Body of pancreas (tissue), 4 donors: Measurements from ENCODE around the gene P2RX3. TPM values are rescaled to one million over a fixed set of nuclear protein-coding genes. Genes with fewer than 3 reads are reported as not detected.

Experiments
- ATAC-seq: fragments of 150-250 bp; one replicate; pipeline ENCODE4 v1.9.1; 2016
- DNase-seq, 4 donors: peaks; one replicate each; pipeline ENCODE4 v3.0.0-alpha.2; 2019
- H3K27ac ChIP-seq, 4 donors: fragments of 200-600 bp; sonication (generic); 1 replicate in 3 of 4; 2 replicates in 1 of 4; pipeline versions ENCODE4 v1.5.1 to v1.6.1; 2016 to 2019; ENCODE audit warnings: mild to moderate bottlenecking in 1 of 4, mixed read lengths in 1 of 4, moderate library complexity in 1 of 4
- H3K27me3 ChIP-seq, 2 donors: fragments of 200-600 bp; sonication (generic); one replicate each; pipeline ENCODE4 v1.6.0; 2016; ENCODE audit warnings: mild to moderate bottlenecking in 1 of 2
- H3K36me3 ChIP-seq, 2 donors: fragments of 200-600 bp; sonication (generic); replicated peaks in 1 of 2; 2 replicates each; pipeline ENCODE4 v1.5.1; 2016; ENCODE audit warnings: low read depth in 2 of 2; ENCODE audit not compliant: insufficient read depth in 1 of 2
- H3K4me1 ChIP-seq: fragments of 200-600 bp; sonication (generic); one replicate; pipeline ENCODE4 v1.6.0; 2016
- H3K4me3 ChIP-seq, 2 donors: fragments of 200-600 bp; sonication (generic); 1 replicate in 1 of 2; 2 replicates in 1 of 2; pipeline ENCODE4 v1.5.1; 2016 to 2019
- H3K9me3 ChIP-seq, 3 donors: fragments of 200-600 bp; sonication (generic); 1 replicate in 2 of 3; 2 replicates in 1 of 3; pipeline ENCODE4 v1.5.1; 2016
- POLR2A ChIP-seq, 3 donors: fragments of 450-650 bp; IDR thresholded peaks; one replicate each; pipeline ENCODE4 v1.6.1; 2016; ENCODE audit warnings: antibody characterized with exemption in 3 of 3, mild to moderate bottlenecking in 2 of 3
- WGBS, 2 donors: methylation state at CpG; one replicate each; pipeline ENCODE4 v1.1.5; 2017; 5-methylcytosine and 5-hydroxymethylcytosine counted together
- intact Hi-C: fragments of 100-400 bp; cut with DNase I; formaldehyde crosslinking; loops from one replicate; pipeline ENCODE4 v1.15.1; 2023
- total RNA-seq, 2 donors: library from RNA; depleted of rRNA; stranded (reverse); fragments of >200 nt; gene quantifications; one replicate each; pipeline ENCODE4 v1.1.0, GENCODE V29; 2016
- TF ChIP-seq, protein P1 (sequence below), 7 experiments: fragments of 450-650 bp in 4 of 7; fragments of 200-600 bp in 3 of 7; sonication (generic) in 3 of 7; IDR thresholded peaks; one replicate each; pipeline ENCODE4 v1.5.1; 2016 to 2019; ENCODE audit warnings: antibody characterized with exemption in 7 of 7

P2RX3 gene
- total RNA-seq, 2 donors from 2014 or later = not detected

- DNase-seq = no peak
- H3K36me3 ChIP-seq = peaks cover 33 to 34% of the 10 kb centered on the region in 2 donors
- ATAC-seq = no peak
- H3K9me3 ChIP-seq = peaks cover 0 to 6% (median 0%) of the 10 kb centered on the region in 3 donors
- peaks cover 23% of the 10 kb centered on the region for H3K4me1 ChIP-seq
- 87 to 90% methylated on average over 2 of the region's 2 CpGs for WGBS, 2 donors
- H3K27me3 ChIP-seq = no peaks in the 10 kb centered on the region
- TF ChIP-seq, protein P1, sequence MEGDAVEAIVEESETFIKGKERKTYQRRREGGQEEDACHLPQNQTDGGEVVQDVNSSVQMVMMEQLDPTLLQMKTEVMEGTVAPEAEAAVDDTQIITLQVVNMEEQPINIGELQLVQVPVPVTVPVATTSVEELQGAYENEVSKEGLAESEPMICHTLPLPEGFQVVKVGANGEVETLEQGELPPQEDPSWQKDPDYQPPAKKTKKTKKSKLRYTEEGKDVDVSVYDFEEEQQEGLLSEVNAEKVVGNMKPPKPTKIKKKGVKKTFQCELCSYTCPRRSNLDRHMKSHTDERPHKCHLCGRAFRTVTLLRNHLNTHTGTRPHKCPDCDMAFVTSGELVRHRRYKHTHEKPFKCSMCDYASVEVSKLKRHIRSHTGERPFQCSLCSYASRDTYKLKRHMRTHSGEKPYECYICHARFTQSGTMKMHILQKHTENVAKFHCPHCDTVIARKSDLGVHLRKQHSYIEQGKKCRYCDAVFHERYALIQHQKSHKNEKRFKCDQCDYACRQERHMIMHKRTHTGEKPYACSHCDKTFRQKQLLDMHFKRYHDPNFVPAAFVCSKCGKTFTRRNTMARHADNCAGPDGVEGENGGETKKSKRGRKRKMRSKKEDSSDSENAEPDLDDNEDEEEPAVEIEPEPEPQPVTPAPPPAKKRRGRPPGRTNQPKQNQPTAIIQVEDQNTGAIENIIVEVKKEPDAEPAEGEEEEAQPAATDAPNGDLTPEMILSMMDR (IDR thresholded peaks at IDR 0.05) = no peak
- no peak for TF ChIP-seq POLR2A (IDR thresholded peaks at IDR 0.05)
- no peak overlapping the region for H3K27ac ChIP-seq
- no peak overlapping the region for H3K4me3 ChIP-seq
- intact Hi-C loops = no loop called here
Measured at GRCh38 chr11:57297221-57297620, 40.9 kb upstream of the P2RX3 start.

GRCh38 chr11:57299150-57299737, 38.9 kb upstream of the P2RX3 start:
- DNase-seq (no peak), ATAC-seq (no peak)
- no peak for TF ChIP-seq POLR2A (IDR thresholded peaks at IDR 0.05)
- TF ChIP-seq, protein P1 (IDR thresholded peaks at IDR 0.05) = no peak
- H3K27me3 ChIP-seq = no peaks in the 10 kb centered on the region
- no peak overlapping the region for H3K27ac ChIP-seq
- H3K9me3 ChIP-seq = peaks cover 0 to 6% (median 0%) of the 10 kb centered on the region in 3 donors
- no peak overlapping the region for H3K4me3 ChIP-seq
- peaks cover 36 to 38% of the 10 kb centered on the region in 2 donors for H3K36me3 ChIP-seq
- peaks cover 20% of the 10 kb centered on the region for H3K4me1 ChIP-seq
- intact Hi-C loops = no loop called here
- 94 to 99% methylated on average over 5 of the region's 5 CpGs for WGBS, 2 donors

GRCh38 chr11:57300785-57301184, 37.4 kb upstream of the P2RX3 start:
- Histone ChIP-seq H3K36me3 (peaks cover 36 to 38% of the 10 kb centered on the region in 2 donors), H3K27ac (no peak overlapping the region), H3K9me3 (peaks cover 0 to 6% (median 0%) of the 10 kb centered on the region in 3 donors), H3K27me3 (no peaks in the 10 kb centered on the region), H3K4me1 (peaks cover 25% of the 10 kb centered on the region), H3K4me3 (no peak overlapping the region)
- DNase-seq (no peak), ATAC-seq (no peak)
- no peak for TF ChIP-seq POLR2A (IDR thresholded peaks at IDR 0.05)
- TF ChIP-seq, protein P1 (IDR thresholded peaks at IDR 0.05) = no peak
- intact Hi-C loops = no loop called here
- 98 to 99% methylated on average over 10 of the region's 10 CpGs for WGBS, 2 donors

DNA sequence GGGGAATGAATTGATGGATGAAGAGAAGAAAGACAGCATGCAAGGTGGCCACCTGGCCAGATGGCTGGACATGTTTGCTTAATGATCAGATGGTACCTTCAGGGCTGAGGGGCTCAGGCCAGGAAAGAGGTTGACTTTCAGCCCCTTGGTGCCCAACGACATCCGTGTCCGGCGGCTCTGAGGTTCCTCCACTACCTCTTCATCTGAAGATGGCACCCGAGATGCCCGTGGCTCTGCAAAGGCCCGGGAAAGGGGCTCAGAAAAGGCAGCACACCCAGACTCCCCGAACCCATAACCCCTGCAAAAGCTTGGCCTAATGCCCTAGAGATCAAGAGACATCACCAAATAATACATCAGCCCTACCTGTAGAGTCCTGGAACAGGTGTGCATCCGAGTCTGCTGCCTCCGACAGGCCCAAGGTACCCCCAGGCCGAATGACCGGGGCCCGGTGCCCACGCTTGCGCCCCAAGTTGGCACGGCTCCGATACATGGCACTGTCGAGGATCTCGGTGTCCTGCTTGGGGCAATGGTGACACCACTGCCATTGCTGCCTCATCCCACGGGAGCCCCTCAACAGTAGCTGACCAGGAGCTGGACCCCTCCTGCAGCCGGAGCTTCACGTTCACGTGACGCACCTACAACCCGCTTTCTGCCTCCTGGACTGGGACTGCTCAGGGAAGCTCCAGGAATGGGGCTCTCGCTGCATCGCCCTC, 36.3 kb upstream of the P2RX3 start:
- H3K27ac ChIP-seq = no peak overlapping the region
- ATAC-seq = no peak
- WGBS, 2 donors = 93 to 96% methylated on average over 10 to 24 of the region's 27 CpGs

More for the DNA sequence above, 36.3 kb upstream of the P2RX3 start:
- Histone ChIP-seq H3K36me3 (peaks cover 36 to 38% of the 10 kb centered on the region in 2 donors), H3K4me1 (peaks cover 33% of the 10 kb centered on the region), H3K4me3 (no peak overlapping the region), H3K27me3 (no peaks in the 10 kb centered on the region), H3K9me3 (peaks cover 0 to 6% (median 0%) of the 10 kb centered on the region in 3 donors)
- no peak for DNase-seq
- no peak for TF ChIP-seq POLR2A (IDR thresholded peaks at IDR 0.05)
- TF ChIP-seq, protein P1 (IDR thresholded peaks at IDR 0.05) = no peak
- intact Hi-C loops = no loop called here
